SK-N-SH (cell line): Measurements from ENCODE around the gene CALN1. TPM values are rescaled to one million over a fixed set of nuclear protein-coding genes. Genes with fewer than 3 reads are reported as not detected.

Experiments used
- CTCF ChIA-PET: fragments of 300-600, 350-600 bp; formaldehyde crosslinking; extraction: SDS; loops from one replicate; lab custom pipeline; 2021; lab: Yijun Ruan, JAX
- POLR2A ChIA-PET: fragments of 350-600 bp; sonication (Branson Sonifier 250); formaldehyde crosslinking; extraction: SDS; loops from one replicate; lab custom pipeline; 2020; ENCODE audit warnings: antibody characterized with exemption, inconsistent platforms; lab: Yijun Ruan, JAX
- DNase-seq: peaks from one replicate; pipeline ENCODE4 v3.0.0; 2012
- H2AFZ ChIP-seq: fragments of 200-600 bp; sonication (generic); 2 replicates; pipeline ENCODE4 v1.8.1; 2016; ENCODE audit warnings: antibody characterized with exemption, mild to moderate bottlenecking, low read depth
- H3F3A ChIP-seq: fragments of 200-600 bp; sonication (generic); replicated peaks from 2 replicates; pipeline ENCODE3; 2016; ENCODE audit warnings: antibody characterized with exemption, mild to moderate bottlenecking; ENCODE audit not compliant: insufficient read depth
- H3K27ac ChIP-seq, 2 experiments: fragments of 200-500 bp in 1 of 2; fragments of 200-600 bp in 1 of 2; sonication (Bioruptor generic) in 1 of 2; sonication (generic), shearing (Covaris generic) in 1 of 2; 2 replicates each; pipeline versions ENCODE4 v1.5.1 to v1.6.1; 2014 to 2016; ENCODE audit warnings: low read depth in 2 of 2, inconsistent platforms in 1 of 2, low read length in 1 of 2, mild to moderate bottlenecking in 1 of 2, mixed read lengths in 1 of 2
- H3K27me3 ChIP-seq: fragments of 200-600 bp; sonication (generic), shearing (Covaris generic); 2 replicates; pipeline ENCODE4 v1.6.1; 2016; ENCODE audit warnings: mixed run types; ENCODE audit not compliant: insufficient read depth
- H3K36me3 ChIP-seq, 2 experiments: fragments of 200-500 bp in 1 of 2; fragments of 200-600 bp in 1 of 2; sonication (Bioruptor generic) in 1 of 2; sonication (generic) in 1 of 2; replicated peaks in 1 of 2; 2 replicates each; pipeline versions ENCODE3 to v1.5.1; 2014 to 2016; ENCODE audit warnings: low read length in 1 of 2, mild to moderate bottlenecking in 1 of 2; ENCODE audit not compliant: insufficient read depth in 2 of 2, control insufficient read depth in 1 of 2
- H3K4me1 ChIP-seq, 2 experiments: fragments of 200-500 bp in 1 of 2; fragments of 200-600 bp in 1 of 2; sonication (Bioruptor generic) in 1 of 2; sonication (generic), shearing (Covaris generic) in 1 of 2; 2 replicates each; pipeline versions ENCODE4 v1.5.1 to v1.6.1; 2014 to 2016; ENCODE audit warnings: low read depth in 1 of 2, low read length in 1 of 2, mixed run types in 1 of 2; ENCODE audit not compliant: insufficient read depth in 2 of 2, control insufficient read depth in 1 of 2
- H3K4me2 ChIP-seq: fragments of 200-600 bp; sonication (generic), shearing (Covaris generic); 2 replicates; pipeline ENCODE4 v1.6.1; 2017; ENCODE audit warnings: mixed run types
- H3K4me3 ChIP-seq, 2 experiments: fragments of 200-500 bp in 1 of 2; fragments of 200-600 bp in 1 of 2; sonication (Bioruptor generic) in 1 of 2; sonication (generic), shearing (Covaris generic) in 1 of 2; 2 replicates each; pipeline versions ENCODE4 v1.5.1 to v1.8.1; 2014 to 2016; ENCODE audit warnings: low read depth in 2 of 2, inconsistent platforms in 1 of 2, low read length in 1 of 2, mild to moderate bottlenecking in 1 of 2, mixed read lengths in 1 of 2, moderate library complexity in 1 of 2
- H3K79me2 ChIP-seq: fragments of 200-600 bp; sonication (generic); 2 replicates; pipeline ENCODE4 v1.8.1; 2017; ENCODE audit warnings: mild to moderate bottlenecking; ENCODE audit not compliant: insufficient read depth
- H3K9ac ChIP-seq: fragments of 200-600 bp; sonication (generic); 2 replicates; pipeline ENCODE4 v1.6.1; 2017; ENCODE audit warnings: mixed run types
- H3K9me2 ChIP-seq: fragments of 200-600 bp; sonication (generic); 2 replicates; pipeline ENCODE4 v1.6.1; 2017; ENCODE audit warnings: mixed run types
- H3K9me3 ChIP-seq: fragments of 200-600 bp; sonication (generic); 2 replicates; pipeline ENCODE4 v1.6.1; 2017; ENCODE audit warnings: mixed run types, mild to moderate bottlenecking, moderate library complexity
- H4K20me1 ChIP-seq: fragments of 200-600 bp; sonication (generic); 2 replicates; pipeline ENCODE4 v1.6.1; 2017; ENCODE audit warnings: mild to moderate bottlenecking, mixed run types; ENCODE audit not compliant: insufficient read depth
- ELF1 ChIP-seq: IDR thresholded peaks from 2 replicates; pipeline ENCODE4 v1.4.0; 2012
- IRF3 ChIP-seq: fragments of 150-350 bp; IDR thresholded peaks from 2 replicates; pipeline ENCODE4 v1.6.1; 2016; ENCODE audit warnings: mild to moderate bottlenecking, low read depth, low read length
- JUND ChIP-seq: IDR thresholded peaks from 2 replicates; pipeline ENCODE4 v1.4.0; 2012
- NRF1 ChIP-seq: IDR thresholded peaks from 2 replicates; pipeline ENCODE4 v1.6.1; 2012; ENCODE audit warnings: low read depth, mild to moderate bottlenecking, low read length
- POLR2AphosphoS5 ChIP-seq: IDR thresholded peaks from 2 replicates; pipeline ENCODE4 v1.6.1; 2012; ENCODE audit warnings: low read depth, low read length
- RCOR1 ChIP-seq: fragments of 150-350 bp; IDR thresholded peaks from 2 replicates; pipeline ENCODE4 v1.6.1; 2017; ENCODE audit warnings: antibody characterized with exemption, low read length
- REST ChIP-seq: IDR thresholded peaks from 2 replicates; pipeline ENCODE4 v1.6.1; 2012; ENCODE audit warnings: mild to moderate bottlenecking, low read depth, low read length, moderate library complexity
- RXRA ChIP-seq: IDR thresholded peaks from 2 replicates; pipeline ENCODE4 v1.4.0; 2012; ENCODE audit warnings: low read depth, mild to moderate bottlenecking, borderline replicate concordance
- USF1 ChIP-seq: IDR thresholded peaks from 2 replicates; pipeline ENCODE4 v1.4.0; 2012; ENCODE audit warnings: low read depth, borderline replicate concordance
- ZBTB33 ChIP-seq: IDR thresholded peaks from 2 replicates; pipeline ENCODE4 v1.4.0; 2012; ENCODE audit warnings: low read depth, borderline replicate concordance
- WGBS: methylation state at CpG from one replicate; pipeline ENCODE4 v1.1.6; 2017; ENCODE audit warnings: low lambda C conversion rate; 5-methylcytosine and 5-hydroxymethylcytosine counted together
- polyA plus RNA-seq, 3 experiments: library from polyadenylated mRNA; depleted of rRNA; stranded (reverse); fragments of >200 nt; gene quantifications; 2 replicates each; pipeline ENCODE4 v1.2.3, GENCODE V29; 2012
- TF ChIP-seq, protein P1 (sequence below): IDR thresholded peaks from 2 replicates; pipeline ENCODE4; 2012

CALN1 gene
- polyA plus RNA-seq, 1 of the 3 experiments (the other 2 are of a cell fraction), result not detected

GRCh38 chr7:71793251-71793650 lies 618.9 kb downstream of the CALN1 start:
- 16% methylated on average over 5 of the region's 5 CpGs for WGBS
- Histone ChIP-seq H4K20me1 (no peaks in the 10 kb centered on the region), H3K4me3 (no peak overlapping the region), H3K36me3 (no peaks in the 10 kb centered on the region), H3K4me2 (no peak overlapping the region), H3F3A (no peaks in the 10 kb centered on the region), H3K27ac (no peak overlapping the region), H3K9me2 (no peaks in the 10 kb centered on the region), H2AFZ (no peak overlapping the region), H3K27me3 (no peaks in the 10 kb centered on the region)
- CTCF ChIA-PET, result no interaction called here
- TF ChIP-seq, protein P1, sequence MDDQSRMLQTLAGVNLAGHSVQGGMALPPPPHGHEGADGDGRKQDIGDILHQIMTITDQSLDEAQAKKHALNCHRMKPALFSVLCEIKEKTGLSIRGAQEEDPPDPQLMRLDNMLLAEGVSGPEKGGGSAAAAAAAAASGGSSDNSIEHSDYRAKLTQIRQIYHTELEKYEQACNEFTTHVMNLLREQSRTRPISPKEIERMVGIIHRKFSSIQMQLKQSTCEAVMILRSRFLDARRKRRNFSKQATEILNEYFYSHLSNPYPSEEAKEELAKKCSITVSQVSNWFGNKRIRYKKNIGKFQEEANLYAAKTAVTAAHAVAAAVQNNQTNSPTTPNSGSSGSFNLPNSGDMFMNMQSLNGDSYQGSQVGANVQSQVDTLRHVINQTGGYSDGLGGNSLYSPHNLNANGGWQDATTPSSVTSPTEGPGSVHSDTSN, result no peak
- no peak for TF ChIP-seq NRF1
- TF ChIP-seq, all 33 proteins: peak for 0
- Histone ChIP-seq H3K4me1 (no peaks in the 10 kb centered on the region), H3K9me3 (no peaks in the 10 kb centered on the region; the same call in 1 of the 2 replicates), H3K9ac (no peak overlapping the region), H3K79me2 (no peaks in the 10 kb centered on the region)
- no peak for DNase-seq
- POLR2A ChIA-PET, result no interaction called here

GRCh38 chr7:71787513-71787912 lies 624.6 kb downstream of the CALN1 start:
- Histone ChIP-seq H3K27me3 (no peaks in the 10 kb centered on the region), H2AFZ (no peak overlapping the region), H3K79me2 (no peaks in the 10 kb centered on the region), H3K36me3 (no peaks in the 10 kb centered on the region), H3F3A (no peaks in the 10 kb centered on the region), H3K9ac (no peak overlapping the region), H3K27ac (no peak overlapping the region), H3K9me2 (no peaks in the 10 kb centered on the region), H4K20me1 (no peaks in the 10 kb centered on the region), H3K4me2 (no peak overlapping the region), H3K9me3 (no peaks in the 10 kb centered on the region; the same call in 1 of the 2 replicates), H3K4me1 (no peaks in the 10 kb centered on the region), H3K4me3 (no peak overlapping the region)
- DNase-seq, result no peak
- WGBS, result 58% methylated on average over 15 of the region's 15 CpGs
- TF ChIP-seq, protein P1, result no peak
- TF ChIP-seq POLR2AphosphoS5 (no peak), RXRA (no peak), JUND (no peak), ZBTB33 (no peak), USF1 (no peak), REST (no peak), ELF1 (no peak), RCOR1 (no peak), IRF3 (no peak)
- CTCF ChIA-PET, result no interaction called here
- POLR2A ChIA-PET, result no interaction called here
